Measurements from ENCODE around the gene LSP1.

Gene LSP1

DNA sequence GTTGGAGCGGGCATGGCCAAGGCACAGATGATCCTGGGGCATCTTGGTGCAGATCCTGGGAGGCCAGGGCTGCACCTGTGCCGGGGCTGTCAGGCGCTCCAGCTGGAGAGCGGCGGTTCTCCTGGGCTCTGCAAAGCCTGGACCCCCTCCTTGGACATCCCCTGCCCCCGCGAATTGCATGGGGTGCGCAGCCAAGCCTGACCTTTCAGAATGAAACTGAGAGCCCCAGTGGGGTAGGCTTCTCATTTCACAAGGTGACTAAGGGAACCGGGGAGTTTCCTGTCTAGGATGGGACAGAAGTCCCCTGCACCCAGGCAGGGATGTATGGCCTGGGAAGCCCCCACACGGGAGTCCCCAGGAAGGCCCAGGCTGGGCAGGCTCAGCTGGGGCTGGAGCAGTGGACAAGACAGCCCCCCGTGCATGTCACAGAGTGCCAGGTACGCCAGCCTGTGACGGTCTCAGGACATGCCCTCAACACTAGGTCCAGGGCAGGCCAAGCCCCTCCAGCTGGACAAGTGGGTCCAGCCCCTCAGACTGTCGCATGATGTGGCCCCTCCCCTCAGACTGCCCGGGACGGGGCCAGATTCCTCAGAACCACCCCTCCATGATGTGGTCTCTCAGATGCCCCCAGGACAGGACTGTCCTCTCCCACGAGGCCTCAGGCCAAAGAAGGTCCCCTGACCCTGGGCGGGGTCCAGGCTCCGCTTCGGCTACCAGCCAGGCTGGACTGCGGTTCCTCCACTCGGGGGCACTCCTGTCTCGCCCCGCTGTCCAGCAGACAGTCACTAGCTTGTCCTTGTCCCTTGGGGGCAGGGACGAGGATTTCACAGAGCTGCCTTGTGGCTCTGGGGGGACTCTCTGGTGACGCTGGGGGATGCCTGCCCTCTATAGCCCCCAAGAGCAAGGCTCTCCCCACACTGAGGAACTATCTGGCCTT, 2.3 kb downstream of the LSP1 start:
- Histone ChIP-seq H4K8ac (ENCODE audit: low read depth, low read length) (no peak overlapping the region), H4K5ac (ENCODE audit: low read length) (no peak overlapping the region), H2BK120ac (ENCODE audit: low read depth, low read length) (no peak overlapping the region), H3K18ac (ENCODE audit: low read length) (no peak overlapping the region), H3K23ac (ENCODE audit: low read length) (no peak overlapping the region), H2BK15ac (replicated peaks; ENCODE audit: low read depth) (no peak overlapping the region), H3K27me3 (ENCODE audit: insufficient read depth, low read length, poor library complexity) (no peaks in the 10 kb centered on the region), H3K79me2 (ENCODE audit: control insufficient read depth, insufficient read depth, low read length) (no peaks in the 10 kb centered on the region), H3K4me3 (ENCODE audit: low read length) (no peak overlapping the region), H3K4ac (ENCODE audit: low read depth, low read length) (no peak overlapping the region), H3K4me2 (ENCODE audit: low read length) (no peak overlapping the region), H3K79me1 (ENCODE audit: low read length) (no peaks in the 10 kb centered on the region), H3K9ac (ENCODE audit: low read length) (no peak overlapping the region), H3K4me1 (ENCODE audit: control insufficient read depth, low read depth, low read length) (no peaks in the 10 kb centered on the region), H3K36me3 (ENCODE audit: control insufficient read depth, insufficient read depth, low read length) (no peaks in the 10 kb centered on the region), H3K56ac (ENCODE audit: low read length) (no peak overlapping the region), H2BK5ac (ENCODE audit: low read length) (no peak overlapping the region), H2AK5ac (ENCODE audit: low read length) (no peak overlapping the region), H3K27ac (ENCODE audit: low read depth, low read length) (no peak overlapping the region)
- WGBS (ENCODE audit: extremely low coverage, insufficient coverage, low lambda C conversion rate): no CpG with 5 or more reads among the region's 26 CpGs
- no peak for DNase-seq

DNA sequence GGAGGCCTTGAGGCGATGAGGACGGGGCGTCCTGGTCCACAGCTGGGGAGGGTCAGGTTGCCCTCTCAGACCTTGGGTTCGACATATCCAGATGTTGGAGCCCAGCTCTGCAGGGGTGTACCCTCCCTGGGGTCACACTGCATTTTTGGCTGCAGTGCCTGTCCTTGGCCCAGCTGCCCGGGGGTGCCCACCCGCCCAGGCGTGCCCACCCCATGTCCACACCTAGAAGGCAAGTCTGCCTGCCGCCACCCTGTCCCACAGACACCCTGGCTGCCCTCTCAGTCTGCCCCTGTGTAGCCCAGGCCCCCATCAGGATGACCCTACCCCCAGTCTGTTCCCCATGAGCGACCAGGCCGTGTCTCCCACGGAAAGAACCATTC, 3.0 kb downstream of the LSP1 start:
- Histone ChIP-seq H3K79me1 (ENCODE audit: low read length) (no peaks in the 10 kb centered on the region), H2AK5ac (ENCODE audit: low read length) (no peak overlapping the region), H3K79me2 (ENCODE audit: control insufficient read depth, insufficient read depth, low read length) (no peaks in the 10 kb centered on the region), H2BK15ac (replicated peaks; ENCODE audit: low read depth) (no peak overlapping the region), H2BK120ac (ENCODE audit: low read depth, low read length) (no peak overlapping the region), H4K8ac (ENCODE audit: low read depth, low read length) (no peak overlapping the region), H3K36me3 (ENCODE audit: control insufficient read depth, insufficient read depth, low read length) (no peaks in the 10 kb centered on the region), H3K9ac (ENCODE audit: low read length) (no peak overlapping the region), H3K27ac (ENCODE audit: low read depth, low read length) (no peak overlapping the region), H3K56ac (ENCODE audit: low read length) (no peak overlapping the region), H3K4me1 (ENCODE audit: control insufficient read depth, low read depth, low read length) (no peaks in the 10 kb centered on the region), H3K23ac (ENCODE audit: low read length) (no peak overlapping the region), H3K4ac (ENCODE audit: low read depth, low read length) (no peak overlapping the region), H4K5ac (ENCODE audit: low read length) (no peak overlapping the region), H2BK5ac (ENCODE audit: low read length) (no peak overlapping the region), H3K4me3 (ENCODE audit: low read length) (no peak overlapping the region), H3K4me2 (ENCODE audit: low read length) (no peak overlapping the region), H3K18ac (ENCODE audit: low read length) (no peak overlapping the region), H3K27me3 (ENCODE audit: insufficient read depth, low read length, poor library complexity) (no peaks in the 10 kb centered on the region)
- no CpG with 5 or more reads among the region's 11 CpGs for WGBS (ENCODE audit: extremely low coverage, insufficient coverage, low lambda C conversion rate)
- no peak for DNase-seq

DNA sequence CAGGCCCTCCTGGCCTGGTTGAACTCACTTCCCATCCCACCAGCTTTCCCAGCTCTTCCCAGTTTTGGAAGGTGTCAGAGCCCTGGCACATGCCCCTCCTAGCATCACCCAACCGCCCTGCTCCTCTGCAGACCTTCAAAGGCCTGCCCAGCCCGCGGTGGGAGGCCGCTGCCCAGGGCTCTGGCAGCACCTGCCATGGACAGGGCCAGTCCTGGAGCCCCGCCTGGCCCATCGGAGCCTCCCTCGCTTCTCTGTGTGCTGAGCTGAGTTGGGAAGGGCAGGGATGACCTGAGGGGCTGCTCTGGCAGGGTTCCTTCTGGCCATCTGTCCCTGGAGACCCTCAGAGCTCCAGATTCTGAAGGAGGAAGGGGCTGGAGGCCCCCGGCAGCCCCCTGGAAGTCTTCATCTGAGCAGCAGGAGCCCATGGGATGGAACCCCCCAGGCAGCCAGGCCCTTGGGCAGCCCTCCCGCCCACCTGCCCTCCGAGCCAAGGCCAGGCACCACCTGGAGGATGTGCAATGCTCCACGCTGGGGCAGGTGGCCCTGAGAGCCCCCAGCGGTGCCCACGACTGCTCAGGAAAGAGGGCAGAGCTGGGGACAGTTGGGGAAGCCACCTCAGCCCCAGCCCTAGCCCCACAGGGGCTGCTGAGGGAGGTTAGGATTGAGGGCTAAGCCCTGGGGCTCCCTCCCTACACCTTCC, 3.6 kb downstream of the LSP1 start:
- Histone ChIP-seq H3K4me1 (ENCODE audit: control insufficient read depth, low read depth, low read length) (no peaks in the 10 kb centered on the region), H3K79me2 (ENCODE audit: control insufficient read depth, insufficient read depth, low read length) (no peaks in the 10 kb centered on the region), H3K79me1 (ENCODE audit: low read length) (no peaks in the 10 kb centered on the region), H2BK5ac (ENCODE audit: low read length) (no peak overlapping the region), H3K56ac (ENCODE audit: low read length) (no peak overlapping the region), H4K5ac (ENCODE audit: low read length) (no peak overlapping the region), H3K36me3 (ENCODE audit: control insufficient read depth, insufficient read depth, low read length) (no peaks in the 10 kb centered on the region), H2BK15ac (replicated peaks; ENCODE audit: low read depth) (no peak overlapping the region), H4K8ac (ENCODE audit: low read depth, low read length) (no peak overlapping the region), H3K4me2 (ENCODE audit: low read length) (no peak overlapping the region), H3K27me3 (ENCODE audit: insufficient read depth, low read length, poor library complexity) (no peaks in the 10 kb centered on the region), H3K18ac (ENCODE audit: low read length) (no peak overlapping the region), H2AK5ac (ENCODE audit: low read length) (no peak overlapping the region), H3K9ac (ENCODE audit: low read length) (no peak overlapping the region), H3K4me3 (ENCODE audit: low read length) (no peak overlapping the region), H2BK120ac (ENCODE audit: low read depth, low read length) (no peak overlapping the region), H3K23ac (ENCODE audit: low read length) (no peak overlapping the region), H3K4ac (ENCODE audit: low read depth, low read length) (no peak overlapping the region), H3K27ac (ENCODE audit: low read depth, low read length) (no peak overlapping the region)
- no peak for DNase-seq
- WGBS (ENCODE audit: extremely low coverage, insufficient coverage, low lambda C conversion rate): no CpG with 5 or more reads among the region's 13 CpGs

DNA sequence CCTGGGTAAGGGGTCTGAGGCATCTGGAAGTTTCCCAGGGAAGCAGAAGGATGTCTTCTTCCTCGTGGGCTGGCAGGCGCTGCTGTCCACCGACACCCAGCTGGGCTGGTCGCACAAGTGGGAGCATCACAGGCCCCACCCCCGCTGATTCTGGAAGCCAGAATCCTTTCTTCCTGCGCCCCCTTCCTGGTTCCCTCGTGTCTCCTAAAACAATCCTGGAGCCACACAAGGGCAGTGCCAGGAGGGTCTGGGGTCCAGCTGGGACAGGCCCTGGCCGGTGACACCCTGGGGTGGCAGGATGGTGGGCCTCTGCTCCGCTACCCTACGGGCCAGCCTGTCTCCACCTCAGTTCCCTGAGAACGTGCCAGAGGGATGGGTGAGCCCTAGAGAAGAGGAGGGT, 4.2 kb downstream of the LSP1 start:
- WGBS (ENCODE audit: extremely low coverage, insufficient coverage, low lambda C conversion rate): no CpG with 5 or more reads among the region's 11 CpGs
- Histone ChIP-seq H3K56ac (ENCODE audit: low read length) (no peak overlapping the region), H3K9ac (ENCODE audit: low read length) (no peak overlapping the region), H3K27ac (ENCODE audit: low read depth, low read length) (no peak overlapping the region), H3K4me3 (ENCODE audit: low read length) (no peak overlapping the region), H2BK5ac (ENCODE audit: low read length) (no peak overlapping the region), H4K5ac (ENCODE audit: low read length) (no peak overlapping the region), H3K4me1 (ENCODE audit: control insufficient read depth, low read depth, low read length) (no peaks in the 10 kb centered on the region), H2AK5ac (ENCODE audit: low read length) (no peak overlapping the region), H3K18ac (ENCODE audit: low read length) (no peak overlapping the region), H4K8ac (ENCODE audit: low read depth, low read length) (no peak overlapping the region), H2BK120ac (ENCODE audit: low read depth, low read length) (no peak overlapping the region), H3K27me3 (ENCODE audit: insufficient read depth, low read length, poor library complexity) (no peaks in the 10 kb centered on the region), H3K23ac (ENCODE audit: low read length) (no peak overlapping the region), H3K4me2 (ENCODE audit: low read length) (no peak overlapping the region), H3K4ac (ENCODE audit: low read depth, low read length) (no peak overlapping the region), H3K79me1 (ENCODE audit: low read length) (no peaks in the 10 kb centered on the region), H2BK15ac (replicated peaks; ENCODE audit: low read depth) (no peak overlapping the region), H3K36me3 (ENCODE audit: control insufficient read depth, insufficient read depth, low read length) (no peaks in the 10 kb centered on the region), H3K79me2 (ENCODE audit: control insufficient read depth, insufficient read depth, low read length) (no peaks in the 10 kb centered on the region)
- no peak for DNase-seq

DNA sequence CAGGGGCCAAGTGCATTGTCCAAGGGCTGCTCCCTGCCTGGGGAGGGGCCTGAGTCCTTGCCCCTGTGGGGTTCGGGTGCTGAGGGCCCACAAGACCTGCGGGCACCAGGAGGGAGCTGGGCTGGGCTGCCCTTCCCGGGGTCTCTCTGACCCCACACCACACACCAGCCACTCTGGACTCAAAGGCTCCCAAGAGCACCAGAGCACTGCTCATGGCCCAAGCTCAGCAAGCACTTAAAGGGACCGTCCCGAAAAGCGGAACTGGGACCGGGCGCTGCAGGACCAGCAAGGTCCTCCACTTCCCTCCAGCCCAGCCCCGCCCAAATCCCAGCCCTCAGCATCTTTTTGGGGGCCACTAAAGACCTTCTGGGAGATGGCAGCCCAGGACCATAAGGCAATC, 5.3 kb downstream of the LSP1 start:
- Histone ChIP-seq H3K56ac (ENCODE audit: low read length) (no peak overlapping the region), H3K79me2 (ENCODE audit: control insufficient read depth, insufficient read depth, low read length) (no peaks in the 10 kb centered on the region), H3K36me3 (ENCODE audit: control insufficient read depth, insufficient read depth, low read length) (no peaks in the 10 kb centered on the region), H3K9ac (ENCODE audit: low read length) (no peak overlapping the region), H2BK5ac (ENCODE audit: low read length) (no peak overlapping the region), H3K4me1 (ENCODE audit: control insufficient read depth, low read depth, low read length) (no peaks in the 10 kb centered on the region), H2BK120ac (ENCODE audit: low read depth, low read length) (no peak overlapping the region), H3K27ac (ENCODE audit: low read depth, low read length) (no peak overlapping the region), H3K27me3 (ENCODE audit: insufficient read depth, low read length, poor library complexity) (no peaks in the 10 kb centered on the region), H3K79me1 (ENCODE audit: low read length) (no peaks in the 10 kb centered on the region), H2AK5ac (ENCODE audit: low read length) (no peak overlapping the region), H3K4me3 (ENCODE audit: low read length) (no peak overlapping the region), H3K4ac (ENCODE audit: low read depth, low read length) (no peak overlapping the region), H3K18ac (ENCODE audit: low read length) (no peak overlapping the region), H3K4me2 (ENCODE audit: low read length) (no peak overlapping the region), H4K5ac (ENCODE audit: low read length) (no peak overlapping the region), H2BK15ac (replicated peaks; ENCODE audit: low read depth) (no peak overlapping the region), H3K23ac (ENCODE audit: low read length) (no peak overlapping the region), H4K8ac (ENCODE audit: low read depth, low read length) (no peak overlapping the region)
- no peak for DNase-seq
- WGBS (ENCODE audit: extremely low coverage, insufficient coverage, low lambda C conversion rate): no CpG with 5 or more reads among the region's 9 CpGs

Measured in mesendoderm (in vitro differentiated cells).